NCI-H345 (cell line): ENCODE data around the gene ZNF561.

Source experiments
- DNase-seq: peaks from one replicate; lab custom pipeline; 2025; lab: John Stamatoyannopoulos, UW

Gene ZNF561

GRCh38 chr19:9580728-9581127 is 40.3 kb downstream of the ZNF561 start:
- DNase-seq: no peak

GRCh38 chr19:9570255-9570654 is 50.8 kb downstream of the ZNF561 start:
- DNase-seq: no peak

- DNase-seq: no peak
Measured at GRCh38 chr19:9566729-9567128, 54.3 kb downstream of the ZNF561 start.

GRCh38 chr19:9565900-9566705 is 54.9 kb downstream of the ZNF561 start:
- DNase-seq: no peak
